ENCODE measurements around the gene MRPL49.
A peak's percentile ranks its signal among the peaks of the same experiment; 100 is the strongest.
"Not testable (repeated sequence)": the region's sequence is repeated elsewhere in the genome, so short reads cannot be mapped to it uniquely, and the experiment has no call there.

The MRPL49 gene

GRCh38 chr11:65147352-65148075 is 25.4 kb downstream of the MRPL49 start:
- FAIRE-seq, result no peak
- TF ChIP-seq TAF1 (IDR thresholded peaks at IDR 0.05; ENCODE audit: borderline replicate concordance, low read depth, low read length) (no peak), POLR2A (IDR thresholded peaks at IDR 0.05; ENCODE audit: low read depth, low read length) (no peak), POLR2AphosphoS5 (IDR thresholded peaks at IDR 0.05; ENCODE audit: low read depth, low read length) (no peak)
- DNase-seq (ENCODE audit: insufficient read length), result no peak

DNA sequence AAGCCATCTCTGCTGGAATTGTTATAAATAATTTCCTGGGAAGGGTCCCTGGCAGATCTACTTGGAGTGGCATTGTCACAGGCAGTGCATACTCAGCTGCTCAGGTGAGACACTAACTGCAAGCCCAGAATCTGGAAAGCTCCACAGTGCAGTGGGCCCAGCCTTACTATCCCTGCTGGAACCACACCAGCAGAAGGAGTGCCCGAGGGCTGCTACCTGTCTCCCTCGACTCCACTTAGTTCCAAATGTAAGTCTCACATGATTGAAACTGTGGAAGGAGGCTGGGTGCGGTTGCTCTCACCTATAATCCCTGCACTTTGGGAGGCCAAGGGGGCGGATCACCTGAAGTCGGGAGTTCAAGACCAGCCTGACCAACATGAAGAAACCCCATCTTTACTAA is 26.5 kb downstream of the MRPL49 start:
- no peak for FAIRE-seq
- TF ChIP-seq POLR2AphosphoS5 (IDR thresholded peaks at IDR 0.05; ENCODE audit: low read depth, low read length), result no peak
- TF ChIP-seq POLR2A (IDR thresholded peaks at IDR 0.05; ENCODE audit: low read depth, low read length), result no peak
- TF ChIP-seq TAF1 (IDR thresholded peaks at IDR 0.05; ENCODE audit: borderline replicate concordance, low read depth, low read length), result no peak
- no peak for DNase-seq (ENCODE audit: insufficient read length)

- FAIRE-seq; DNase-seq (ENCODE audit: insufficient read length): not testable (repeated sequence)
Observed at GRCh38 chr11:65150131-65150508, 28.0 kb downstream of the MRPL49 start.

- DNase-seq (ENCODE audit: insufficient read length) (no peak), FAIRE-seq (peak; percentile 56)
- no peak for TF ChIP-seq POLR2A (IDR thresholded peaks at IDR 0.05; ENCODE audit: low read depth, low read length)
- no peak for TF ChIP-seq TAF1 (IDR thresholded peaks at IDR 0.05; ENCODE audit: borderline replicate concordance, low read depth, low read length)
- TF ChIP-seq POLR2AphosphoS5 (IDR thresholded peaks at IDR 0.05; ENCODE audit: low read depth, low read length), result no peak
Observed at GRCh38 chr11:65150509-65151299, 28.6 kb downstream of the MRPL49 start.

GRCh38 chr11:65151331-65151899 is 29.3 kb downstream of the MRPL49 start:
- DNase-seq (ENCODE audit: insufficient read length) (no peak), FAIRE-seq (no peak)
- TF ChIP-seq TAF1 (IDR thresholded peaks at IDR 0.05; ENCODE audit: borderline replicate concordance, low read depth, low read length), result no peak
- no peak for TF ChIP-seq POLR2AphosphoS5 (IDR thresholded peaks at IDR 0.05; ENCODE audit: low read depth, low read length)
- no peak for TF ChIP-seq POLR2A (IDR thresholded peaks at IDR 0.05; ENCODE audit: low read depth, low read length)

GRCh38 chr11:65152122-65152521 is 30.0 kb downstream of the MRPL49 start:
- TF ChIP-seq POLR2AphosphoS5 (IDR thresholded peaks at IDR 0.05; ENCODE audit: low read depth, low read length) (no peak), POLR2A (IDR thresholded peaks at IDR 0.05; ENCODE audit: low read depth, low read length) (no peak), TAF1 (IDR thresholded peaks at IDR 0.05; ENCODE audit: borderline replicate concordance, low read depth, low read length) (no peak)
- FAIRE-seq (no peak), DNase-seq (ENCODE audit: insufficient read length) (no peak)

- DNase-seq (ENCODE audit: insufficient read length) (no peak), FAIRE-seq (no peak)
- TF ChIP-seq POLR2AphosphoS5 (IDR thresholded peaks at IDR 0.05; ENCODE audit: low read depth, low read length), result no peak
- no peak for TF ChIP-seq TAF1 (IDR thresholded peaks at IDR 0.05; ENCODE audit: borderline replicate concordance, low read depth, low read length)
- no peak for TF ChIP-seq POLR2A (IDR thresholded peaks at IDR 0.05; ENCODE audit: low read depth, low read length)
Observed at GRCh38 chr11:65156256-65156655, 34.1 kb downstream of the MRPL49 start.

GRCh38 chr11:65156926-65157325 is 34.8 kb downstream of the MRPL49 start:
- no peak for TF ChIP-seq POLR2A (IDR thresholded peaks at IDR 0.05; ENCODE audit: low read depth, low read length)
- no peak for TF ChIP-seq POLR2AphosphoS5 (IDR thresholded peaks at IDR 0.05; ENCODE audit: low read depth, low read length)
- TF ChIP-seq TAF1 (IDR thresholded peaks at IDR 0.05; ENCODE audit: borderline replicate concordance, low read depth, low read length), result no peak
- FAIRE-seq, result no peak
- DNase-seq (ENCODE audit: insufficient read length), result no peak

GRCh38 chr11:65157336-65157735 is 35.2 kb downstream of the MRPL49 start:
- no peak for FAIRE-seq
- TF ChIP-seq POLR2A (IDR thresholded peaks at IDR 0.05; ENCODE audit: low read depth, low read length), result no peak
- TF ChIP-seq TAF1 (IDR thresholded peaks at IDR 0.05; ENCODE audit: borderline replicate concordance, low read depth, low read length), result no peak
- no peak for TF ChIP-seq POLR2AphosphoS5 (IDR thresholded peaks at IDR 0.05; ENCODE audit: low read depth, low read length)
- DNase-seq (ENCODE audit: insufficient read length), result no peak

GRCh38 chr11:65159012-65159411 is 36.9 kb downstream of the MRPL49 start:
- FAIRE-seq (peak; percentile 17), DNase-seq (ENCODE audit: insufficient read length) (no peak)

DNA sequence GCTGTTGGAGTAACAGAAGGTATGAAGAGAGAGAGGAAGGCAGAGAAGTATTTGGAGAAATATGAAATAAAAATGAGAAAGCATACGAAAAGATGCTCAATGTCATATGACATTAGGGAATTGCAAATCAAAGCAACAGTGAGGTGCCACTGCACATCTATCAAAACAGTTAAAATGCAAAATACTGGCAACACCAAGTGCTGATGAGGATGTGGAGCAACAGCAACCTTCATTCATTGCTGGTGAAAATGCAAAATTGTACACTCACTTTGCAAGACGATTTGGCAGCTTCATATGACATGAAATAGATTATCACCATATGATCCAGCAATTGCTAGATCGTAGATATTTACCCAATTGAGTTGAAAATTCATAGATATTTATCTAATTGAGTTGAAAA is 38.5 kb downstream of the MRPL49 start:
- TF ChIP-seq POLR2AphosphoS5 (IDR thresholded peaks at IDR 0.05; ENCODE audit: low read depth, low read length) (no peak), TAF1 (IDR thresholded peaks at IDR 0.05; ENCODE audit: borderline replicate concordance, low read depth, low read length) (no peak), POLR2A (IDR thresholded peaks at IDR 0.05; ENCODE audit: low read depth, low read length) (no peak)
- DNase-seq (ENCODE audit: insufficient read length) (no peak), FAIRE-seq (no peak)

More at GRCh38 chr11:65159012-65159411, 36.9 kb downstream of the MRPL49 start:
- TF ChIP-seq POLR2A (IDR thresholded peaks at IDR 0.05; ENCODE audit: low read depth, low read length) (no peak), TAF1 (IDR thresholded peaks at IDR 0.05; ENCODE audit: borderline replicate concordance, low read depth, low read length) (no peak), POLR2AphosphoS5 (IDR thresholded peaks at IDR 0.05; ENCODE audit: low read depth, low read length) (no peak)

- DNase-seq (ENCODE audit: insufficient read length), result no peak
- TF ChIP-seq POLR2AphosphoS5 (IDR thresholded peaks at IDR 0.05; ENCODE audit: low read depth, low read length), result no peak
- TF ChIP-seq POLR2A (IDR thresholded peaks at IDR 0.05; ENCODE audit: low read depth, low read length), result no peak
- no peak for TF ChIP-seq TAF1 (IDR thresholded peaks at IDR 0.05; ENCODE audit: borderline replicate concordance, low read depth, low read length)
Observed at GRCh38 chr11:65163684-65164083, 41.6 kb downstream of the MRPL49 start.

More at GRCh38 chr11:65163684-65164083, 41.6 kb downstream of the MRPL49 start:
- no peak for FAIRE-seq

All from GM12892 (cell line).